SK-N-SH (cell line): ENCODE results near the gene PRKCA. TPM values are rescaled to one million over a fixed set of nuclear protein-coding genes. Genes with fewer than 3 reads are reported as not detected.

ENCODE experiments used
- CTCF ChIA-PET: fragments of 300-600, 350-600 bp; formaldehyde crosslinking; extraction: SDS; loops from one replicate; lab custom pipeline; 2021; lab: Yijun Ruan, JAX
- POLR2A ChIA-PET: fragments of 350-600 bp; sonication (Branson Sonifier 250); formaldehyde crosslinking; extraction: SDS; loops from one replicate; lab custom pipeline; 2020; ENCODE audit warnings: antibody characterized with exemption, inconsistent platforms; lab: Yijun Ruan, JAX
- DNase-seq: peaks from one replicate; pipeline ENCODE4 v3.0.0; 2012
- H2AFZ ChIP-seq: fragments of 200-600 bp; sonication (generic); 2 replicates; pipeline ENCODE4 v1.8.1; 2016; ENCODE audit warnings: antibody characterized with exemption, mild to moderate bottlenecking, low read depth
- H3F3A ChIP-seq: fragments of 200-600 bp; sonication (generic); replicated peaks from 2 replicates; pipeline ENCODE3; 2016; ENCODE audit warnings: antibody characterized with exemption, mild to moderate bottlenecking; ENCODE audit not compliant: insufficient read depth
- H3K27ac ChIP-seq, 2 experiments: fragments of 200-500 bp in 1 of 2; fragments of 200-600 bp in 1 of 2; sonication (Bioruptor generic) in 1 of 2; sonication (generic), shearing (Covaris generic) in 1 of 2; 2 replicates each; pipeline versions ENCODE4 v1.5.1 to v1.6.1; 2014 to 2016; ENCODE audit warnings: low read depth in 2 of 2, inconsistent platforms in 1 of 2, low read length in 1 of 2, mild to moderate bottlenecking in 1 of 2, mixed read lengths in 1 of 2
- H3K27me3 ChIP-seq: fragments of 200-600 bp; sonication (generic), shearing (Covaris generic); 2 replicates; pipeline ENCODE4 v1.6.1; 2016; ENCODE audit warnings: mixed run types; ENCODE audit not compliant: insufficient read depth
- H3K36me3 ChIP-seq, 2 experiments: fragments of 200-500 bp in 1 of 2; fragments of 200-600 bp in 1 of 2; sonication (Bioruptor generic) in 1 of 2; sonication (generic) in 1 of 2; replicated peaks in 1 of 2; 2 replicates each; pipeline versions ENCODE3 to v1.5.1; 2014 to 2016; ENCODE audit warnings: low read length in 1 of 2, mild to moderate bottlenecking in 1 of 2; ENCODE audit not compliant: insufficient read depth in 2 of 2, control insufficient read depth in 1 of 2
- H3K4me1 ChIP-seq, 2 experiments: fragments of 200-500 bp in 1 of 2; fragments of 200-600 bp in 1 of 2; sonication (Bioruptor generic) in 1 of 2; sonication (generic), shearing (Covaris generic) in 1 of 2; 2 replicates each; pipeline versions ENCODE4 v1.5.1 to v1.6.1; 2014 to 2016; ENCODE audit warnings: low read depth in 1 of 2, low read length in 1 of 2, mixed run types in 1 of 2; ENCODE audit not compliant: insufficient read depth in 2 of 2, control insufficient read depth in 1 of 2
- H3K4me2 ChIP-seq: fragments of 200-600 bp; sonication (generic), shearing (Covaris generic); 2 replicates; pipeline ENCODE4 v1.6.1; 2017; ENCODE audit warnings: mixed run types
- H3K4me3 ChIP-seq, 2 experiments: fragments of 200-500 bp in 1 of 2; fragments of 200-600 bp in 1 of 2; sonication (Bioruptor generic) in 1 of 2; sonication (generic), shearing (Covaris generic) in 1 of 2; 2 replicates each; pipeline versions ENCODE4 v1.5.1 to v1.8.1; 2014 to 2016; ENCODE audit warnings: low read depth in 2 of 2, inconsistent platforms in 1 of 2, low read length in 1 of 2, mild to moderate bottlenecking in 1 of 2, mixed read lengths in 1 of 2, moderate library complexity in 1 of 2
- H3K79me2 ChIP-seq: fragments of 200-600 bp; sonication (generic); 2 replicates; pipeline ENCODE4 v1.8.1; 2017; ENCODE audit warnings: mild to moderate bottlenecking; ENCODE audit not compliant: insufficient read depth
- H3K9ac ChIP-seq: fragments of 200-600 bp; sonication (generic); 2 replicates; pipeline ENCODE4 v1.6.1; 2017; ENCODE audit warnings: mixed run types
- H3K9me2 ChIP-seq: fragments of 200-600 bp; sonication (generic); 2 replicates; pipeline ENCODE4 v1.6.1; 2017; ENCODE audit warnings: mixed run types
- H3K9me3 ChIP-seq: fragments of 200-600 bp; sonication (generic); 2 replicates; pipeline ENCODE4 v1.6.1; 2017; ENCODE audit warnings: mixed run types, mild to moderate bottlenecking, moderate library complexity
- H4K20me1 ChIP-seq: fragments of 200-600 bp; sonication (generic); 2 replicates; pipeline ENCODE4 v1.6.1; 2017; ENCODE audit warnings: mild to moderate bottlenecking, mixed run types; ENCODE audit not compliant: insufficient read depth
- ELF1 ChIP-seq: IDR thresholded peaks from 2 replicates; pipeline ENCODE4 v1.4.0; 2012
- EZH2phosphoT487 ChIP-seq: fragments of 200-600 bp; sonication (generic); IDR thresholded peaks from 2 replicates; pipeline ENCODE4 v1.6.1; 2017; ENCODE audit warnings: low read depth, mixed run types, mild to moderate bottlenecking, antibody characterized with exemption, moderate library complexity, borderline replicate concordance
- FOSL2 ChIP-seq: IDR thresholded peaks from 2 replicates; pipeline ENCODE4 v1.4.0; 2012; ENCODE audit warnings: low read depth, mild to moderate bottlenecking, moderate library complexity, borderline replicate concordance
- FOXM1 ChIP-seq: IDR thresholded peaks from 2 replicates; pipeline ENCODE4 v1.4.0; 2012; ENCODE audit warnings: low read depth, mild to moderate bottlenecking
- GATA2 ChIP-seq: sonication (generic); formaldehyde crosslinking; IDR thresholded peaks from 2 replicates; pipeline ENCODE4 v1.5.0; 2020; ENCODE audit warnings: mild to moderate bottlenecking, missing genetic modification reagents
- MEF2A ChIP-seq: IDR thresholded peaks from 2 replicates; pipeline ENCODE4 v1.4.0; 2012; ENCODE audit warnings: low read depth, borderline replicate concordance
- MXI1 ChIP-seq: IDR thresholded peaks from 2 replicates; pipeline ENCODE4 v1.6.1; 2012; ENCODE audit warnings: mild to moderate bottlenecking, low read depth, low read length, improper control_type of control experiment
- NFIC ChIP-seq: IDR thresholded peaks from 2 replicates; pipeline ENCODE4 v1.4.0; 2012; ENCODE audit warnings: borderline replicate concordance
- NRF1 ChIP-seq: IDR thresholded peaks from 2 replicates; pipeline ENCODE4 v1.6.1; 2012; ENCODE audit warnings: low read depth, mild to moderate bottlenecking, low read length
- RAD21 ChIP-seq: IDR thresholded peaks from 2 replicates; pipeline ENCODE4 v1.6.1; 2012; ENCODE audit warnings: mild to moderate bottlenecking, low read length
- RCOR1 ChIP-seq: fragments of 150-350 bp; IDR thresholded peaks from 2 replicates; pipeline ENCODE4 v1.6.1; 2017; ENCODE audit warnings: antibody characterized with exemption, low read length
- RFX5 ChIP-seq: IDR thresholded peaks from 2 replicates; pipeline ENCODE4 v1.6.1; 2012; ENCODE audit warnings: mild to moderate bottlenecking, improper control_type of control experiment, low read length
- SIN3A ChIP-seq: IDR thresholded peaks from 2 replicates; pipeline ENCODE4 v1.6.1; 2012; ENCODE audit warnings: low read depth, mild to moderate bottlenecking, low read length, moderate library complexity, borderline replicate concordance
- SMC3 ChIP-seq: IDR thresholded peaks from 2 replicates; pipeline ENCODE4 v1.6.1; 2012; ENCODE audit warnings: low read depth, low read length, improper control_type of control experiment
- TAF1 ChIP-seq: IDR thresholded peaks from 2 replicates; pipeline ENCODE4 v1.6.1; 2012; ENCODE audit warnings: low read depth, mild to moderate bottlenecking, low read length, moderate library complexity, borderline replicate concordance
- TCF12 ChIP-seq: IDR thresholded peaks from 2 replicates; pipeline ENCODE4 v1.4.0; 2012
- TEAD4 ChIP-seq: IDR thresholded peaks from 2 replicates; pipeline ENCODE4 v1.4.0; 2012; ENCODE audit warnings: mild to moderate bottlenecking, borderline replicate concordance; ENCODE audit not compliant: insufficient read depth
- WGBS: methylation state at CpG from one replicate; pipeline ENCODE4 v1.1.6; 2017; ENCODE audit warnings: low lambda C conversion rate; 5-methylcytosine and 5-hydroxymethylcytosine counted together
- polyA plus RNA-seq, 3 experiments: library from polyadenylated mRNA; depleted of rRNA; stranded (reverse); fragments of >200 nt; gene quantifications; 2 replicates each; pipeline ENCODE4 v1.2.3, GENCODE V29; 2012
- TF ChIP-seq, protein P1 (sequence below): IDR thresholded peaks from 2 replicates; pipeline ENCODE4 v1.4.0; 2012; ENCODE audit warnings: low read depth, borderline replicate concordance
- TF ChIP-seq, protein P2 (sequence below): IDR thresholded peaks from 2 replicates; pipeline ENCODE4; 2012
- TF ChIP-seq, protein P3 (sequence below): fragments of 150-350 bp; IDR thresholded peaks from 2 replicates; pipeline ENCODE4 v1.6.1; 2016; ENCODE audit warnings: mild to moderate bottlenecking, low read depth, low read length
- TF ChIP-seq, protein P4 (sequence below): IDR thresholded peaks from 2 replicates; pipeline ENCODE4 v1.6.1; 2012; ENCODE audit warnings: mild to moderate bottlenecking, low read depth, low read length, moderate library complexity
- TF ChIP-seq, protein P5 (sequence below): fragments of 150-350 bp; IDR thresholded peaks from 2 replicates; pipeline ENCODE4 v1.6.1; 2017; ENCODE audit warnings: antibody characterized with exemption, low read length, low read depth, borderline replicate concordance

The PRKCA gene
- polyA plus RNA-seq, 1 of the 3 experiments (the other 2 are of a cell fraction), result 108 TPM

DNA sequence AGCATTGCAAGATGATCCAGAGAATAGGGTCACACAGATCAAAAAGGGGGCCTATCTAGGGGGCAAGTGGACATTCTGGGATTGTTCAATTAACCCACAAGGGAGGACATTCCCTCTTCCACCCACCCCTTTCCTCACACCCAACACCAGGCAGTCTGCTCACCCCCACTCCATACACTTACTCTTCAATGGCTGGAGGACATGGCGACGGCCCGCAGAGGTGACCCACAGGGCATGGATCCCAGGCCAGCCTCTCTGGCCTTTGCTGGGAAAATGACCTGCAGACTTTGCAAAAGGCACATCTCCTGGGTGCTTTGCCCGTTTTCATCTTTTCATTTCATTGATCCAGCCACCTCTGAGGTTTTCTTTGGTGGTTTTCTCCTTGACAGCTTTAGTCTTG lies 530.8 kb downstream of the PRKCA start (continued):
- TF ChIP-seq, protein P1, sequence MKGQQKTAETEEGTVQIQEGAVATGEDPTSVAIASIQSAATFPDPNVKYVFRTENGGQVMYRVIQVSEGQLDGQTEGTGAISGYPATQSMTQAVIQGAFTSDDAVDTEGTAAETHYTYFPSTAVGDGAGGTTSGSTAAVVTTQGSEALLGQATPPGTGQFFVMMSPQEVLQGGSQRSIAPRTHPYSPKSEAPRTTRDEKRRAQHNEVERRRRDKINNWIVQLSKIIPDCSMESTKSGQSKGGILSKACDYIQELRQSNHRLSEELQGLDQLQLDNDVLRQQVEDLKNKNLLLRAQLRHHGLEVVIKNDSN, result no peak
- TF ChIP-seq FOXM1 (no peak), NRF1 (no peak), NFIC (no peak)

DNA sequence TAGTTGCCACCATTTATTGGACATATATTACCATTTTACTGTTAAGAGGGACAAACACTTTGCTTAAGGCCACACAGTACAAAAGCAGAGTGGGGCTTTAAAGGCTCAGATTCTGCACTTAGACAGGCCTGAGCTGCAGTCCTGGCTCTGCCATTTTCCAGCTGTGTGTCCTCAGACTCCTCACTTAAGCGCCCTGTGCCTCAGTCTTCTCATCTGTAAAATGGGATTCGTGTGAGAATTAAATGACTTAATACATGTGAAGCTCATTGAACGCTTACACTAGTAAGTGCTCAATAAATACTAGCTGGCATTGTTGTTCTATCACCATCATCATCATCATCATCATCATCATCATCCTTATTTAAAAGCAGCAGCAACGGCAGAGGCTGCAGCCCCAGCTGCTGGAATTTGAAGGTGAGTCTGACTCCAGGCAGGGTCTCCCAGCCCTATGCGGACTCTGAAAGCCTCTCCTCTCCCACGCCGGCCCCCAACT lies 532.1 kb downstream of the PRKCA start:
- CTCF ChIA-PET, result interaction anchor here (0.6 to 1.3 kb wide), 9 partner anchors 9 to 324 kb away, joined by 3 to 6 read pairs (median 3); no protein-coding TSS in a partner anchor
- Histone ChIP-seq H3K9me3 (no peaks in the 10 kb centered on the region), H3K36me3 (no peaks in the 10 kb centered on the region), H3K9ac (no peak overlapping the region), H3K4me1 (peaks cover 4 to 24% of the 10 kb centered on the region in 2 experiments; a peak in 2 of 4 replicates), H4K20me1 (no peaks in the 10 kb centered on the region), H3K4me3 (peak overlapping the region in 1 of 2 experiments; percentile 44; a peak in 2 of 4 replicates), H2AFZ (no peak overlapping the region), H3K79me2 (no peaks in the 10 kb centered on the region), H3F3A (no peaks in the 10 kb centered on the region), H3K27ac (no peak overlapping the region), H3K9me2 (no peaks in the 10 kb centered on the region)
- DNase-seq, result no peak
- 32% methylated on average over 7 of the region's 7 CpGs for WGBS
- POLR2A ChIA-PET, result interaction anchor here (0.9 kb wide), 1 partner anchor 132 kb away, joined by 3 read pairs; no protein-coding TSS in a partner anchor
- TF ChIP-seq GATA2 (CRISPR knock-in tag) (no peak), TAF1 (no peak), FOSL2 (no peak), RCOR1 (no peak), SIN3A (no peak), SMC3 (no peak), TEAD4 (no peak), RFX5 (no peak), MXI1 (no peak), ELF1 (no peak), RAD21 (no peak), MEF2A (no peak), EZH2phosphoT487 (no peak), TCF12 (no peak)
- TF ChIP-seq, protein P2, sequence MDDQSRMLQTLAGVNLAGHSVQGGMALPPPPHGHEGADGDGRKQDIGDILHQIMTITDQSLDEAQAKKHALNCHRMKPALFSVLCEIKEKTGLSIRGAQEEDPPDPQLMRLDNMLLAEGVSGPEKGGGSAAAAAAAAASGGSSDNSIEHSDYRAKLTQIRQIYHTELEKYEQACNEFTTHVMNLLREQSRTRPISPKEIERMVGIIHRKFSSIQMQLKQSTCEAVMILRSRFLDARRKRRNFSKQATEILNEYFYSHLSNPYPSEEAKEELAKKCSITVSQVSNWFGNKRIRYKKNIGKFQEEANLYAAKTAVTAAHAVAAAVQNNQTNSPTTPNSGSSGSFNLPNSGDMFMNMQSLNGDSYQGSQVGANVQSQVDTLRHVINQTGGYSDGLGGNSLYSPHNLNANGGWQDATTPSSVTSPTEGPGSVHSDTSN, result no peak
- TF ChIP-seq, protein P3, sequence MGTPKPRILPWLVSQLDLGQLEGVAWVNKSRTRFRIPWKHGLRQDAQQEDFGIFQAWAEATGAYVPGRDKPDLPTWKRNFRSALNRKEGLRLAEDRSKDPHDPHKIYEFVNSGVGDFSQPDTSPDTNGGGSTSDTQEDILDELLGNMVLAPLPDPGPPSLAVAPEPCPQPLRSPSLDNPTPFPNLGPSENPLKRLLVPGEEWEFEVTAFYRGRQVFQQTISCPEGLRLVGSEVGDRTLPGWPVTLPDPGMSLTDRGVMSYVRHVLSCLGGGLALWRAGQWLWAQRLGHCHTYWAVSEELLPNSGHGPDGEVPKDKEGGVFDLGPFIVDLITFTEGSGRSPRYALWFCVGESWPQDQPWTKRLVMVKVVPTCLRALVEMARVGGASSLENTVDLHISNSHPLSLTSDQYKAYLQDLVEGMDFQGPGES, result no peak
- TF ChIP-seq, protein P4, sequence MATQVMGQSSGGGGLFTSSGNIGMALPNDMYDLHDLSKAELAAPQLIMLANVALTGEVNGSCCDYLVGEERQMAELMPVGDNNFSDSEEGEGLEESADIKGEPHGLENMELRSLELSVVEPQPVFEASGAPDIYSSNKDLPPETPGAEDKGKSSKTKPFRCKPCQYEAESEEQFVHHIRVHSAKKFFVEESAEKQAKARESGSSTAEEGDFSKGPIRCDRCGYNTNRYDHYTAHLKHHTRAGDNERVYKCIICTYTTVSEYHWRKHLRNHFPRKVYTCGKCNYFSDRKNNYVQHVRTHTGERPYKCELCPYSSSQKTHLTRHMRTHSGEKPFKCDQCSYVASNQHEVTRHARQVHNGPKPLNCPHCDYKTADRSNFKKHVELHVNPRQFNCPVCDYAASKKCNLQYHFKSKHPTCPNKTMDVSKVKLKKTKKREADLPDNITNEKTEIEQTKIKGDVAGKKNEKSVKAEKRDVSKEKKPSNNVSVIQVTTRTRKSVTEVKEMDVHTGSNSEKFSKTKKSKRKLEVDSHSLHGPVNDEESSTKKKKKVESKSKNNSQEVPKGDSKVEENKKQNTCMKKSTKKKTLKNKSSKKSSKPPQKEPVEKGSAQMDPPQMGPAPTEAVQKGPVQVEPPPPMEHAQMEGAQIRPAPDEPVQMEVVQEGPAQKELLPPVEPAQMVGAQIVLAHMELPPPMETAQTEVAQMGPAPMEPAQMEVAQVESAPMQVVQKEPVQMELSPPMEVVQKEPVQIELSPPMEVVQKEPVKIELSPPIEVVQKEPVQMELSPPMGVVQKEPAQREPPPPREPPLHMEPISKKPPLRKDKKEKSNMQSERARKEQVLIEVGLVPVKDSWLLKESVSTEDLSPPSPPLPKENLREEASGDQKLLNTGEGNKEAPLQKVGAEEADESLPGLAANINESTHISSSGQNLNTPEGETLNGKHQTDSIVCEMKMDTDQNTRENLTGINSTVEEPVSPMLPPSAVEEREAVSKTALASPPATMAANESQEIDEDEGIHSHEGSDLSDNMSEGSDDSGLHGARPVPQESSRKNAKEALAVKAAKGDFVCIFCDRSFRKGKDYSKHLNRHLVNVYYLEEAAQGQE, result no peak
- TF ChIP-seq, protein P5, sequence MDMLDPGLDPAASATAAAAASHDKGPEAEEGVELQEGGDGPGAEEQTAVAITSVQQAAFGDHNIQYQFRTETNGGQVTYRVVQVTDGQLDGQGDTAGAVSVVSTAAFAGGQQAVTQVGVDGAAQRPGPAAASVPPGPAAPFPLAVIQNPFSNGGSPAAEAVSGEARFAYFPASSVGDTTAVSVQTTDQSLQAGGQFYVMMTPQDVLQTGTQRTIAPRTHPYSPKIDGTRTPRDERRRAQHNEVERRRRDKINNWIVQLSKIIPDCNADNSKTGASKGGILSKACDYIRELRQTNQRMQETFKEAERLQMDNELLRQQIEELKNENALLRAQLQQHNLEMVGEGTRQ, result no peak
- TF ChIP-seq, all 33 proteins: peak for 0
- peak overlapping the region; percentile 64 for H3K4me2 ChIP-seq
- H3K27me3 ChIP-seq, result peaks cover 52% of the 10 kb centered on the region
